HCT116 (cell line): ENCODE data around the gene MAPK10.

Experiments used
- POLR2A ChIP-seq: IDR thresholded peaks from 2 replicates; pipeline ENCODE4 v1.7.0; 2011; ENCODE audit warnings: borderline replicate concordance; ENCODE audit not compliant: insufficient read depth, insufficient read length; ENCODE audit errors: extremely low read depth
- POLR2AphosphoS5 ChIP-seq: IDR thresholded peaks from 2 replicates; pipeline ENCODE4 v1.6.1; 2011; ENCODE audit warnings: mild to moderate bottlenecking, low read depth, low read length, moderate library complexity
- TF ChIP-seq, protein P1 (sequence below), 3 experiments: fragments of 200-600 bp in 1 of 3; sonication (generic) in 1 of 3; IDR thresholded peaks in 2 of 3; conservative IDR thresholded peaks in 1 of 3; 2 replicates each; pipeline ENCODE4 v1.5.1; 2012 to 2017; ENCODE audit warnings: low read depth in 2 of 3, low read length in 2 of 3, antibody characterized with exemption in 1 of 3, borderline replicate concordance in 1 of 3, control low read depth in 1 of 3, mild to moderate bottlenecking in 1 of 3, mixed read lengths in 1 of 3, mixed run types in 1 of 3, moderate library complexity in 1 of 3; ENCODE audit not compliant: insufficient read depth in 1 of 3
- TF ChIP-seq, protein P2 (sequence below): IDR thresholded peaks from 2 replicates; pipeline ENCODE4 v1.6.1; 2012

- TF ChIP-seq POLR2AphosphoS5 (no peak), POLR2A (no peak)
- TF ChIP-seq, protein P1, sequence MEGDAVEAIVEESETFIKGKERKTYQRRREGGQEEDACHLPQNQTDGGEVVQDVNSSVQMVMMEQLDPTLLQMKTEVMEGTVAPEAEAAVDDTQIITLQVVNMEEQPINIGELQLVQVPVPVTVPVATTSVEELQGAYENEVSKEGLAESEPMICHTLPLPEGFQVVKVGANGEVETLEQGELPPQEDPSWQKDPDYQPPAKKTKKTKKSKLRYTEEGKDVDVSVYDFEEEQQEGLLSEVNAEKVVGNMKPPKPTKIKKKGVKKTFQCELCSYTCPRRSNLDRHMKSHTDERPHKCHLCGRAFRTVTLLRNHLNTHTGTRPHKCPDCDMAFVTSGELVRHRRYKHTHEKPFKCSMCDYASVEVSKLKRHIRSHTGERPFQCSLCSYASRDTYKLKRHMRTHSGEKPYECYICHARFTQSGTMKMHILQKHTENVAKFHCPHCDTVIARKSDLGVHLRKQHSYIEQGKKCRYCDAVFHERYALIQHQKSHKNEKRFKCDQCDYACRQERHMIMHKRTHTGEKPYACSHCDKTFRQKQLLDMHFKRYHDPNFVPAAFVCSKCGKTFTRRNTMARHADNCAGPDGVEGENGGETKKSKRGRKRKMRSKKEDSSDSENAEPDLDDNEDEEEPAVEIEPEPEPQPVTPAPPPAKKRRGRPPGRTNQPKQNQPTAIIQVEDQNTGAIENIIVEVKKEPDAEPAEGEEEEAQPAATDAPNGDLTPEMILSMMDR (IDR thresholded peaks at IDR 0.05 in 2 of 3, conservative IDR thresholded peaks at IDR 0.05 in 1 of 3; ENCODE audit: borderline replicate concordance in 1 of 3, insufficient read depth in 1 of 3, low read depth in 2 of 3, low read length in 2 of 3): no peak
- TF ChIP-seq, protein P2, sequence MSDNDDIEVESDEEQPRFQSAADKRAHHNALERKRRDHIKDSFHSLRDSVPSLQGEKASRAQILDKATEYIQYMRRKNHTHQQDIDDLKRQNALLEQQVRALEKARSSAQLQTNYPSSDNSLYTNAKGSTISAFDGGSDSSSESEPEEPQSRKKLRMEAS: no peak
Observed at GRCh38 chr4:86031927-86032326, 327.9 kb downstream of the MAPK10 start.
